ENCODE data around the gene CYFIP2.

DNA sequence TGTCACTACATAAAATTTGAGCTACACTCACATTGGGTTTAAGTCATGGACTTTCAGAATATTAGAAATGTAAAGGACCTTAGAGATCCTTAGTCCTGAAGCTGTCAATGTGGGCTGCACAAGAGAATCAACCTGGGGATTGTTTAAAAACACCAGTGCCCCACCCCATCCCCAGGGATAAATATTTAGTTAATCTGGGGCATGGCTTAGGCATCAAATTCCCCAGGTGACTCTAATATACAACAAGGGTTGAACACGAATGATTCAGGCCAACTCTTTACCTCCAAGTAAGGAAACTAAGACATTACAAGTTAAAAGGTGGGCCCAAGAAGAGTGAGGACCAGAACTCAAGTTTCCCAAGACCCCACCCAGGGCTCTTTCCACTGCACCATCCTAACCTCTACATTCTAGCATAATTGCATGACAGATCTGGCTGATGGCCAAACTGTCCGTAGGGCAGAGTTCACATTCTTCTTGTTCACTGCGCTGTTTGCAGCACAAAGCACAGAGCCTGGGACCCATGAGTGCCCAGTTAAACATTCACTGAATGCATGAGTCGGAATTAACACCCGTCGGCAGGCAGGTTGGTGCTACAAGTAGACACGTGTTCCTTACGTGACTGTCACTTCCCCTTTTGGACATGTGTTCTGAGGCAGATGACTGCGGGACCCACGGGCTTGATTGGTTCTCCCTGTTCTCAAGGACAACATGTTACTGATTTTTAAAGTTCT, 25.2 kb downstream of the CYFIP2 start:
- TF ChIP-seq, protein P1, sequence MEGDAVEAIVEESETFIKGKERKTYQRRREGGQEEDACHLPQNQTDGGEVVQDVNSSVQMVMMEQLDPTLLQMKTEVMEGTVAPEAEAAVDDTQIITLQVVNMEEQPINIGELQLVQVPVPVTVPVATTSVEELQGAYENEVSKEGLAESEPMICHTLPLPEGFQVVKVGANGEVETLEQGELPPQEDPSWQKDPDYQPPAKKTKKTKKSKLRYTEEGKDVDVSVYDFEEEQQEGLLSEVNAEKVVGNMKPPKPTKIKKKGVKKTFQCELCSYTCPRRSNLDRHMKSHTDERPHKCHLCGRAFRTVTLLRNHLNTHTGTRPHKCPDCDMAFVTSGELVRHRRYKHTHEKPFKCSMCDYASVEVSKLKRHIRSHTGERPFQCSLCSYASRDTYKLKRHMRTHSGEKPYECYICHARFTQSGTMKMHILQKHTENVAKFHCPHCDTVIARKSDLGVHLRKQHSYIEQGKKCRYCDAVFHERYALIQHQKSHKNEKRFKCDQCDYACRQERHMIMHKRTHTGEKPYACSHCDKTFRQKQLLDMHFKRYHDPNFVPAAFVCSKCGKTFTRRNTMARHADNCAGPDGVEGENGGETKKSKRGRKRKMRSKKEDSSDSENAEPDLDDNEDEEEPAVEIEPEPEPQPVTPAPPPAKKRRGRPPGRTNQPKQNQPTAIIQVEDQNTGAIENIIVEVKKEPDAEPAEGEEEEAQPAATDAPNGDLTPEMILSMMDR (IDR thresholded peaks at IDR 0.05; ENCODE audit: low read length), result no peak
- no peak for TF ChIP-seq EZH2 (optimal IDR thresholded peaks at IDR 0.05; ENCODE audit: low read depth, low read length)
